Measurements from ENCODE around the gene DDX27. TPM values are rescaled to one million over a fixed set of nuclear protein-coding genes. Genes with fewer than 3 reads are reported as not detected.
A peak's percentile ranks its signal among the peaks of the same experiment; 100 is the strongest.
"Not testable (repeated sequence)": the region's sequence is repeated elsewhere in the genome, so short reads cannot be mapped to it uniquely, and the experiment has no call there.

The DDX27 gene
- total RNA-seq, 1 donor from 2014 or later, result 30.5 TPM

DNA sequence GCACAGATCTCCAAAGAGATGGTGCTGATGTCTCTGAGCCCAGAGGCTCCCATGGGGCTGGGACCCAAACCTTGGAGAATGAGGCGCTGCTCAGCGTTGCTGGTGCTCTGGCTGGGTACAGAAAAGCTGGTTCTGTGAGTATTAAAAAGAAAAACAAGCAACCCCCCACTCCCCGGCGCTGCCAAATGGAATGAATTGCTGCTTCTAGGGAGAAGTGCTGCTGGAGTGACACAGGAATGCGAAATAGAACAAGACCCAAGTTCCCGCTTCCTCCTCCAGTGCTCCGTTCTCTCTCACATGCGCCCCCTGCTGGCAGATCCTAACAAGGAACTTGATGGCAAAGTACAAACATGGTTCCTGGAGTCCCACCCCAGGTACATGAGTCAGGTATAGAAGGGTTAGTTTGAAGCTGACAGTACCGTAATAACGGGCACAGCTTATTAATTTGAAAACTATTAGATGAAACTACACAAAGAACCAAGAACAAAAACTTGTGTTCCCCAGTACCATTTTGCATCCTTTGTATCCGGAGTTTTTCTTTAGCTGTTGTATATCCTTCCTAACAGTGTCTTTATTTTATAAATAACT, 2.1 kb upstream of the DDX27 start:
- H3K27ac Mint-ChIP-seq (ENCODE audit: unreplicated experiment), result peak overlapping the region; percentile 79
- H3K4me1 Mint-ChIP-seq (ENCODE audit: unreplicated experiment), result peaks cover 19% of the 10 kb centered on the region
- peaks cover 5% of the 10 kb centered on the region for H3K36me3 Mint-ChIP-seq (ENCODE audit: unreplicated experiment)
- peak overlapping the region; percentile 46 for H3K4me3 Mint-ChIP-seq (ENCODE audit: unreplicated experiment)
- H3K9me3 Mint-ChIP-seq (ENCODE audit: unreplicated experiment), result no peaks in the 10 kb centered on the region
- H3K27me3 Mint-ChIP-seq (ENCODE audit: unreplicated experiment), result no peaks in the 10 kb centered on the region
- peak; percentile 96 for DNase-seq (ENCODE audit: extremely low spot score, unreplicated experiment)
- TF ChIP-seq, protein P1, sequence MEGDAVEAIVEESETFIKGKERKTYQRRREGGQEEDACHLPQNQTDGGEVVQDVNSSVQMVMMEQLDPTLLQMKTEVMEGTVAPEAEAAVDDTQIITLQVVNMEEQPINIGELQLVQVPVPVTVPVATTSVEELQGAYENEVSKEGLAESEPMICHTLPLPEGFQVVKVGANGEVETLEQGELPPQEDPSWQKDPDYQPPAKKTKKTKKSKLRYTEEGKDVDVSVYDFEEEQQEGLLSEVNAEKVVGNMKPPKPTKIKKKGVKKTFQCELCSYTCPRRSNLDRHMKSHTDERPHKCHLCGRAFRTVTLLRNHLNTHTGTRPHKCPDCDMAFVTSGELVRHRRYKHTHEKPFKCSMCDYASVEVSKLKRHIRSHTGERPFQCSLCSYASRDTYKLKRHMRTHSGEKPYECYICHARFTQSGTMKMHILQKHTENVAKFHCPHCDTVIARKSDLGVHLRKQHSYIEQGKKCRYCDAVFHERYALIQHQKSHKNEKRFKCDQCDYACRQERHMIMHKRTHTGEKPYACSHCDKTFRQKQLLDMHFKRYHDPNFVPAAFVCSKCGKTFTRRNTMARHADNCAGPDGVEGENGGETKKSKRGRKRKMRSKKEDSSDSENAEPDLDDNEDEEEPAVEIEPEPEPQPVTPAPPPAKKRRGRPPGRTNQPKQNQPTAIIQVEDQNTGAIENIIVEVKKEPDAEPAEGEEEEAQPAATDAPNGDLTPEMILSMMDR (IDR thresholded peaks at IDR 0.05), result peak; percentile 93

DNA sequence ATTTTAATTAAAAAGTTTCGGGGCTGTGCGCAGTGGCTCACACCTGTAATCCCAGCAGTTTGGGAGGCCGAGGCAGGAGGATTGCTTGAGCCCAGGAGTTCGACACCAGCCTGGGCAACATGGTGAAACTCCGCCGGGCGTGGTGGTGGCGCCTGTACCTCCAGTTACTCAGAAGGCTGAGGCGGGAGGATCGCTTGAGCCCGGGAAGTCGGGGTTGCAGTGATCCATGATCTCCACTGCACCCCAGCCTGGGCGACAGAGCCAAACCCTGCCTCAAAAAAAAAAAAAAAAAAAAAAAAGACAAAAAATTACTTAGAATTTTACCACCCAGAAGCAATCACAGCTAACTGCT, 501 bp upstream of the DDX27 start:
- not testable (repeated sequence) for DNase-seq (ENCODE audit: extremely low spot score, unreplicated experiment); H3K9me3 Mint-ChIP-seq (ENCODE audit: unreplicated experiment); H3K27me3 Mint-ChIP-seq (ENCODE audit: unreplicated experiment)
- Mint-ChIP-seq H3K27ac (ENCODE audit: unreplicated experiment) (peak overlapping the region; percentile 98), H3K4me1 (ENCODE audit: unreplicated experiment) (peaks cover 19% of the 10 kb centered on the region), H3K36me3 (ENCODE audit: unreplicated experiment) (peaks cover 12% of the 10 kb centered on the region), H3K4me3 (ENCODE audit: unreplicated experiment) (peak overlapping the region; percentile 91)

DNA sequence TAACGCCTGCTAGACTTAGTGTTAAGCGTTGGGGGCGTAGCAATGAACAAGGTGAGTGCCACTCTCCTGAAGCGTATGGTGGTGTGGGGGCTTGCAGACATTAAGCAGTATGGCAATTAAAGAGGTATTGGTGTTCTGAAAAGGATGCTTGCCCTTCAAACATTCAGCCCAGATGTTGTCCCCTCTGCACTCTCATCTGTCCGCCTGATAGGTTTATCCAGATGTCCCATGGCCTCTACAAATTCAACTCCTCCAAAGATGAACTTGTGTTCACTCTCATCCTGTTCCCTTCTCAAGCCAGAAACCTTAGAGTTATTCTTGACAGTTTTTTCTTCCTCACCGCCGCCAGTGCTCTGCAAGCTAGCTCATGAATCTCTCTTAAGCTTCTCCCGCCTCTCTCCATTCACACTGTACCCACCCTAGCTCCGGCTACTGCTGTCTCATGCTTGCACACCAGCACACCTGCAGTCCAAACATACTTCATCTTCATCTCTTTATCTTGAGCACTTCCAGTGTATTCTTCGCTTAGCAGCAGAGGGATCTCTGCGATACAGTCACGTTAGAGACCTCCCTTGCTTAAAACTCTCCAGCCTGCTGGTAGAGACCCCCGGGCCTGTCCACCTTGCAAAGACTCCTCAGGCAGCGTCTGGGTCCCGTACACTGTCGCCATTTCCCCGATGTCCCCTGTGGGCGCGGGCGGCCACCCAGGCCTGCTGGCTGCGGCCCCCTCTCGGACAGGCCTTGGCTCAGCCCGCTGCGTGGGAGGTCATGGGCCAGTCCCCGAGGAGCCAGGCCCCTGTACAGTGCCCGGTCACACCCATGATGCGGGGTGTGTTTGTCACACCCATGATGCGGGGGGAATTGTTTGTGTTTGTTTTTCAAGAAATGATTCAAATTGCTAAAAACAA, 962 bp downstream of the DDX27 start:
- TF ChIP-seq, protein P1 (IDR thresholded peaks at IDR 0.05), result no peak
- peak overlapping the region; percentile 91 for H3K4me3 Mint-ChIP-seq (ENCODE audit: unreplicated experiment)
- DNase-seq (ENCODE audit: extremely low spot score, unreplicated experiment), result no peak
- peaks cover 25% of the 10 kb centered on the region for H3K36me3 Mint-ChIP-seq (ENCODE audit: unreplicated experiment)
- no peaks in the 10 kb centered on the region for H3K9me3 Mint-ChIP-seq (ENCODE audit: unreplicated experiment)
- H3K27me3 Mint-ChIP-seq (ENCODE audit: unreplicated experiment), result no peaks in the 10 kb centered on the region
- H3K4me1 Mint-ChIP-seq (ENCODE audit: unreplicated experiment), result peaks cover 19% of the 10 kb centered on the region
- peak overlapping the region; percentile 98 for H3K27ac Mint-ChIP-seq (ENCODE audit: unreplicated experiment)

DNA sequence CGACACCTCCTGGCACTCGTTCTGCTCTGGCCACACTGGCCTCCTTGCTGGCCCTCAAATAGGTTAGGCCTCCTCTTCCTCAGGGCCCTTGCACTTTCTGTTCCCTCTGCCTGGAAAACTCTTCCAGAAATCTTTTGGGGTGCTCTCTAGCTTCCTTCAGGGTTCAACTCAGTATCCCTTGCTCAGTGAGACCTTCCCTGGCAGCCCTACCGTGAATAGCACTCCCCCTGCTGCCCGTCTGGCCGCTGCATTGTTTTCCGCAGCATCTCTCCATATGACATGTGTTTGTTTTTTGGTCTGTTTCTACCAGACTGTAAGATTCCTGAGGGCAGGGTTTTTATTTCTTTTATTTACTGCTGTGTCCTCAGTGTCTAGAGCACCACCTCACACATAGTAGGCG, 6.7 kb downstream of the DDX27 start:
- peaks cover 58% of the 10 kb centered on the region for H3K36me3 Mint-ChIP-seq (ENCODE audit: unreplicated experiment)
- H3K9me3 Mint-ChIP-seq (ENCODE audit: unreplicated experiment), result no peaks in the 10 kb centered on the region
- no peak for DNase-seq (ENCODE audit: extremely low spot score, unreplicated experiment)
- H3K27me3 Mint-ChIP-seq (ENCODE audit: unreplicated experiment), result no peaks in the 10 kb centered on the region
- H3K27ac Mint-ChIP-seq (ENCODE audit: unreplicated experiment), result no peak overlapping the region
- peaks cover 3% of the 10 kb centered on the region for H3K4me1 Mint-ChIP-seq (ENCODE audit: unreplicated experiment)
- TF ChIP-seq, protein P1 (IDR thresholded peaks at IDR 0.05), result no peak
- no peak overlapping the region for H3K4me3 Mint-ChIP-seq (ENCODE audit: unreplicated experiment)

DNA sequence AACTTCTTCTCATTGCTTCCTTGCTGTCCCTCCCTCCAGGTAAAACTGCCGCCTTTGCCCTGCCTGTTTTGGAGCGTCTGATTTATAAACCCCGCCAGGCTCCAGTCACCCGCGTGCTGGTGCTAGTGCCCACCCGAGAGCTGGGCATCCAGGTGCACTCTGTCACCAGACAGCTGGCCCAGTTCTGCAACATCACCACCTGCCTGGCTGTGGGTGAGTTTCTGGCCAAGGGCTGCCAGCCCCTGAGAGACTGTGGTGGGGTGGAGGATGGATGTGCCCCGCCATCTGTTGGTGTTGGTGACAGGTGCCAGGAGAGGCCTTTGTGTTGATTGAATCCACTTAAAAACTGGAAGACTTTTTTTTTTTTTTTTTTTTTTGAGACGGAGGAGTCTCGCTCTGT, 9.5 kb downstream of the DDX27 start:
- Mint-ChIP-seq H3K36me3 (ENCODE audit: unreplicated experiment) (peaks cover 59% of the 10 kb centered on the region), H3K27me3 (ENCODE audit: unreplicated experiment) (no peaks in the 10 kb centered on the region), H3K4me1 (ENCODE audit: unreplicated experiment) (peaks cover 2% of the 10 kb centered on the region), H3K27ac (ENCODE audit: unreplicated experiment) (no peak overlapping the region), H3K9me3 (ENCODE audit: unreplicated experiment) (no peaks in the 10 kb centered on the region), H3K4me3 (ENCODE audit: unreplicated experiment) (no peak overlapping the region)
- DNase-seq (ENCODE audit: extremely low spot score, unreplicated experiment), result no peak
- TF ChIP-seq, protein P1 (IDR thresholded peaks at IDR 0.05), result no peak

Data from osteocyte (in vitro differentiated cells).